ENCODE results near the gene NLRP8. TPM values are rescaled to one million over a fixed set of nuclear protein-coding genes. Genes with fewer than 3 reads are reported as not detected.

Gene NLRP8
- polyA plus RNA-seq, 1 donor from 2014 or later: not detected

DNA sequence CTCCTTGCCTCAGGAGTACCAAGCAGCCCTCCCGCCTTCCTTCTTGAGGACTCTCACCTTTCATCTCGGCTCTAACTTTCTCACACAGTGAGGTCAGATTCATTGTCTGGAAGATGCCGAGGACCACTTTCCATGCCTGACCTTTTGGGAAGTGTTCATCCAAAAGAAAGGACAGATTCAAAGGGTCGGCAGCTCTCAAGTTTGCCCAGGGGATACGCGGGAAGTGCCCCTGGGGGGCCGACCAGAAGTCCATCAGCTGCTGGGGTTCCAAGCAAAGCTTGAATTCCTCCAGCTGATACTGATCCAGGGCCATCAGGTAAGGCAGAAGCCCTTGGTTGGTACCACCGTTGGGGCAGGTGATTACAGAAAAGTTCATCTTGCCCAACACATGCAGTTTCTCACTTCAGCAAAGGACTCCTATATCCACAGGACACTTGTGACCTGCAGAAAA is 15.7 kb upstream of the NLRP8 start, which contains the start of gene NLRP13:
Gene NLRP13 (minus strand): TSS at position 401 of the 451 bp plus-strand sequence. CDS start 25 bp downstream, at position 376.
- H3F3A ChIP-seq (ENCODE audit: insufficient read depth, low read length, poor library complexity, severe bottlenecking): no peaks in the 10 kb centered on the region
- no peaks in the 10 kb centered on the region for H3K27me3 ChIP-seq (ENCODE audit: insufficient read depth, low read depth, low read length)
- no peak within 1 kb of the TSS for H3K4me3 ChIP-seq (ENCODE audit: low read length)
- TF ChIP-seq TAF1 (IDR thresholded peaks at IDR 0.05; ENCODE audit: low read depth) (no peak), MXI1 (conservative IDR thresholded peaks at IDR 0.05; ENCODE audit: poor library complexity, severe bottlenecking) (no peak), EP300 (conservative IDR thresholded peaks at IDR 0.05; ENCODE audit: poor library complexity, severe bottlenecking) (no peak), RAD21 (conservative IDR thresholded peaks at IDR 0.05) (no peak), POLR2AphosphoS5 (IDR thresholded peaks at IDR 0.05) (no peak), EZH2 (IDR thresholded peaks at IDR 0.05; ENCODE audit: borderline replicate concordance, insufficient read depth, low read length, poor library complexity, severe bottlenecking) (no peak), SMC3 (conservative IDR thresholded peaks at IDR 0.05; ENCODE audit: poor library complexity) (no peak)
- TF ChIP-seq, protein P1, sequence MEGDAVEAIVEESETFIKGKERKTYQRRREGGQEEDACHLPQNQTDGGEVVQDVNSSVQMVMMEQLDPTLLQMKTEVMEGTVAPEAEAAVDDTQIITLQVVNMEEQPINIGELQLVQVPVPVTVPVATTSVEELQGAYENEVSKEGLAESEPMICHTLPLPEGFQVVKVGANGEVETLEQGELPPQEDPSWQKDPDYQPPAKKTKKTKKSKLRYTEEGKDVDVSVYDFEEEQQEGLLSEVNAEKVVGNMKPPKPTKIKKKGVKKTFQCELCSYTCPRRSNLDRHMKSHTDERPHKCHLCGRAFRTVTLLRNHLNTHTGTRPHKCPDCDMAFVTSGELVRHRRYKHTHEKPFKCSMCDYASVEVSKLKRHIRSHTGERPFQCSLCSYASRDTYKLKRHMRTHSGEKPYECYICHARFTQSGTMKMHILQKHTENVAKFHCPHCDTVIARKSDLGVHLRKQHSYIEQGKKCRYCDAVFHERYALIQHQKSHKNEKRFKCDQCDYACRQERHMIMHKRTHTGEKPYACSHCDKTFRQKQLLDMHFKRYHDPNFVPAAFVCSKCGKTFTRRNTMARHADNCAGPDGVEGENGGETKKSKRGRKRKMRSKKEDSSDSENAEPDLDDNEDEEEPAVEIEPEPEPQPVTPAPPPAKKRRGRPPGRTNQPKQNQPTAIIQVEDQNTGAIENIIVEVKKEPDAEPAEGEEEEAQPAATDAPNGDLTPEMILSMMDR (IDR thresholded peaks at IDR 0.05; ENCODE audit: poor library complexity, severe bottlenecking): no peak
- TF ChIP-seq, protein P2, sequence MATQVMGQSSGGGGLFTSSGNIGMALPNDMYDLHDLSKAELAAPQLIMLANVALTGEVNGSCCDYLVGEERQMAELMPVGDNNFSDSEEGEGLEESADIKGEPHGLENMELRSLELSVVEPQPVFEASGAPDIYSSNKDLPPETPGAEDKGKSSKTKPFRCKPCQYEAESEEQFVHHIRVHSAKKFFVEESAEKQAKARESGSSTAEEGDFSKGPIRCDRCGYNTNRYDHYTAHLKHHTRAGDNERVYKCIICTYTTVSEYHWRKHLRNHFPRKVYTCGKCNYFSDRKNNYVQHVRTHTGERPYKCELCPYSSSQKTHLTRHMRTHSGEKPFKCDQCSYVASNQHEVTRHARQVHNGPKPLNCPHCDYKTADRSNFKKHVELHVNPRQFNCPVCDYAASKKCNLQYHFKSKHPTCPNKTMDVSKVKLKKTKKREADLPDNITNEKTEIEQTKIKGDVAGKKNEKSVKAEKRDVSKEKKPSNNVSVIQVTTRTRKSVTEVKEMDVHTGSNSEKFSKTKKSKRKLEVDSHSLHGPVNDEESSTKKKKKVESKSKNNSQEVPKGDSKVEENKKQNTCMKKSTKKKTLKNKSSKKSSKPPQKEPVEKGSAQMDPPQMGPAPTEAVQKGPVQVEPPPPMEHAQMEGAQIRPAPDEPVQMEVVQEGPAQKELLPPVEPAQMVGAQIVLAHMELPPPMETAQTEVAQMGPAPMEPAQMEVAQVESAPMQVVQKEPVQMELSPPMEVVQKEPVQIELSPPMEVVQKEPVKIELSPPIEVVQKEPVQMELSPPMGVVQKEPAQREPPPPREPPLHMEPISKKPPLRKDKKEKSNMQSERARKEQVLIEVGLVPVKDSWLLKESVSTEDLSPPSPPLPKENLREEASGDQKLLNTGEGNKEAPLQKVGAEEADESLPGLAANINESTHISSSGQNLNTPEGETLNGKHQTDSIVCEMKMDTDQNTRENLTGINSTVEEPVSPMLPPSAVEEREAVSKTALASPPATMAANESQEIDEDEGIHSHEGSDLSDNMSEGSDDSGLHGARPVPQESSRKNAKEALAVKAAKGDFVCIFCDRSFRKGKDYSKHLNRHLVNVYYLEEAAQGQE (IDR thresholded peaks at IDR 0.05; ENCODE audit: borderline replicate concordance): no peak
- no peak within 1 kb of the TSS for H3K9ac ChIP-seq (ENCODE audit: low read length)
- no peaks in the 10 kb centered on the region for H3K36me3 ChIP-seq (ENCODE audit: insufficient read depth, low read length)
- H4K20me1 ChIP-seq (ENCODE audit: insufficient read depth): no peaks in the 10 kb centered on the region
- no peaks in the 10 kb centered on the region for H3K9me2 ChIP-seq (ENCODE audit: insufficient read depth, low read length)
- H3K27ac ChIP-seq (ENCODE audit: low read length): no peak within 1 kb of the TSS
- H3K9me3 ChIP-seq (ENCODE audit: low read length): peaks cover 5% of the 10 kb centered on the region
- H3K79me2 ChIP-seq (replicated peaks; ENCODE audit: insufficient read depth, low read length): no peaks in the 10 kb centered on the region
- no peak within 1 kb of the TSS for H2AFZ ChIP-seq (ENCODE audit: low read depth, low read length)
- H3K4me2 ChIP-seq (ENCODE audit: low read length): no peak within 1 kb of the TSS

DNA sequence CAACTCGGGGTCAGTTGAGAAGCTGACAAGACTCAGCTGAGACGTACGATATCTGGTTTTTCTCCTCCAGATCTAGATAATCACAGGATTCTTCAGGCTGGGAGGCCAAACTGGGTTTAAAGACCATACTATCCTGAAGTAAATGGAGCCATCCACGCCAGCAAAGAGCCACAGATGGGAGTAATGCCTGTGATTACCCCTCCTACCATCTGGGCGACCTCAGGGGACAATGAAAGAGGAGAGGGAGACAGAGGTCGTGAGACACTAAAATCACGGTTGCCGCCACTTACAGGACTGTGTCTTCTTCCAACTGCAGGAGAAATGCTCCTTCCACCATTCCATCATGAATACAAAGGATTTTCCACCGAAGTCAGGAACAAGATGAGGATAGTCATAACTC is 12.4 kb upstream of the NLRP8 start:
- Histone ChIP-seq H3F3A (ENCODE audit: insufficient read depth, low read length, poor library complexity, severe bottlenecking) (no peaks in the 10 kb centered on the region), H3K36me3 (ENCODE audit: insufficient read depth, low read length) (no peaks in the 10 kb centered on the region), H3K9me2 (ENCODE audit: insufficient read depth, low read length) (no peaks in the 10 kb centered on the region), H3K9ac (ENCODE audit: low read length) (no peak overlapping the region), H3K27ac (ENCODE audit: low read length) (no peak overlapping the region), H2AFZ (ENCODE audit: low read depth, low read length) (no peak overlapping the region), H3K4me3 (ENCODE audit: low read length) (no peak overlapping the region), H3K27me3 (ENCODE audit: insufficient read depth, low read depth, low read length) (no peaks in the 10 kb centered on the region), H3K79me2 (replicated peaks; ENCODE audit: insufficient read depth, low read length) (no peaks in the 10 kb centered on the region), H3K4me2 (ENCODE audit: low read length) (no peak overlapping the region), H3K9me3 (ENCODE audit: low read length) (peaks cover 5% of the 10 kb centered on the region), H4K20me1 (ENCODE audit: insufficient read depth) (no peaks in the 10 kb centered on the region)
- TF ChIP-seq TAF1 (IDR thresholded peaks at IDR 0.05; ENCODE audit: low read depth): no peak

DNA sequence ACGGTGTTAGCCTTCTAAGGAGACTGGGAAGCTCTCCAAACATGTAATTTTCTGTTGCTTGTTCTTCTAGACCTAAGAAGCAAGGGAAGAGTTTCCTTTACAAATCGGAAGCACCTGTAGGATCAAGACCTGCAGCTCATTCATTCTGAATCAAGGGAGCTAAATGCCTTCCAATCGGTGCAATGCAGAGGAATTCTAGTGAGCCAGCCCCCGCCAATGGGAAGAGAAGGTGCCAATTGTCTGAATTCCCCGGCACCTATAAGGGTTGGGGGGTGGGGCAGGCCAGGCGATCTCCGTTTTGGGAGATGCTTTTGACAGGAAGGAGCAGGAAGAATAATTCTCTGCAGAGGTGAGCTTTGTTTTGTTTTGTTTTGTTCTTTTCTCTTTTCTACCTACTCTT is 8.4 kb upstream of the NLRP8 start:
- no peak for TF ChIP-seq SMC3 (conservative IDR thresholded peaks at IDR 0.05; ENCODE audit: poor library complexity)
- TF ChIP-seq, protein P2 (IDR thresholded peaks at IDR 0.05; ENCODE audit: borderline replicate concordance): no peak
- TF ChIP-seq RAD21 (conservative IDR thresholded peaks at IDR 0.05): no peak
- no peak for TF ChIP-seq POLR2AphosphoS5 (IDR thresholded peaks at IDR 0.05)
- no peak for TF ChIP-seq MXI1 (conservative IDR thresholded peaks at IDR 0.05; ENCODE audit: poor library complexity, severe bottlenecking)
- no peak for TF ChIP-seq EZH2 (IDR thresholded peaks at IDR 0.05; ENCODE audit: borderline replicate concordance, insufficient read depth, low read length, poor library complexity, severe bottlenecking)
- TF ChIP-seq EP300 (conservative IDR thresholded peaks at IDR 0.05; ENCODE audit: poor library complexity, severe bottlenecking): no peak
- TF ChIP-seq TAF1 (IDR thresholded peaks at IDR 0.05; ENCODE audit: low read depth): no peak
- TF ChIP-seq, protein P1 (IDR thresholded peaks at IDR 0.05; ENCODE audit: poor library complexity, severe bottlenecking): no peak
- H3K79me2 ChIP-seq (replicated peaks; ENCODE audit: insufficient read depth, low read length): no peaks in the 10 kb centered on the region
- no peaks in the 10 kb centered on the region for H4K20me1 ChIP-seq (ENCODE audit: insufficient read depth)
- no peak overlapping the region for H3K27ac ChIP-seq (ENCODE audit: low read length)
- H3K9me3 ChIP-seq (ENCODE audit: low read length): peaks cover 5% of the 10 kb centered on the region
- H3K9ac ChIP-seq (ENCODE audit: low read length): no peak overlapping the region
- no peak overlapping the region for H2AFZ ChIP-seq (ENCODE audit: low read depth, low read length)
- H3K27me3 ChIP-seq (ENCODE audit: insufficient read depth, low read depth, low read length): no peaks in the 10 kb centered on the region
- no peaks in the 10 kb centered on the region for H3K9me2 ChIP-seq (ENCODE audit: insufficient read depth, low read length)
- no peak overlapping the region for H3K4me2 ChIP-seq (ENCODE audit: low read length)
- H3F3A ChIP-seq (ENCODE audit: insufficient read depth, low read length, poor library complexity, severe bottlenecking): no peaks in the 10 kb centered on the region
- H3K36me3 ChIP-seq (ENCODE audit: insufficient read depth, low read length): no peaks in the 10 kb centered on the region
- no peak overlapping the region for H3K4me3 ChIP-seq (ENCODE audit: low read length)

All from neural cell (in vitro differentiated cells).